NCI-H2081 (cell line): ENCODE data around the gene ZNF496.
"Not testable (repeated sequence)": the region's sequence is repeated elsewhere in the genome, so short reads cannot be mapped to it uniquely, and the experiment has no call there.

Source experiments
- DNase-seq, 2 experiments: peaks; one replicate each; lab custom pipeline; 2025; lab: John Stamatoyannopoulos, UW

ZNF496 gene

DNA sequence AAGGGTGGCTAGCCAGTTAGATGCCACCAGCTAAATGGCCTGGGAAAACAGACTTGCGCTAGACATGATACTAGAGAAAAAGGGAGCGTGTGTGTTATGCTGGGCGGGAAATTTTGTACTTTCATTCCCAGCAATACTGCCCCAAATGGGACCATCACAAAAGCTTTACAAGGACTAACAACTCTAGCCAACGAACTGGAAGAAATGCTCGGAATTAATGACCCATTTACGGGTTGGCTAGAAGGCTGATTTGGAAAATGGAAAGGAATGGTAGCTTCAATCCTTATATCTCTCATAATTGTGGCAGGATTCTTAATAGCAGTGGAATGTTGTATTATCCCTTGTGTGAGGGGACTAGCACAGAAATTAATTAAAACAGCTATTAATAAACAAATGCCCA, 27.9 kb upstream of the ZNF496 start:
- no peak for DNase-seq

DNA sequence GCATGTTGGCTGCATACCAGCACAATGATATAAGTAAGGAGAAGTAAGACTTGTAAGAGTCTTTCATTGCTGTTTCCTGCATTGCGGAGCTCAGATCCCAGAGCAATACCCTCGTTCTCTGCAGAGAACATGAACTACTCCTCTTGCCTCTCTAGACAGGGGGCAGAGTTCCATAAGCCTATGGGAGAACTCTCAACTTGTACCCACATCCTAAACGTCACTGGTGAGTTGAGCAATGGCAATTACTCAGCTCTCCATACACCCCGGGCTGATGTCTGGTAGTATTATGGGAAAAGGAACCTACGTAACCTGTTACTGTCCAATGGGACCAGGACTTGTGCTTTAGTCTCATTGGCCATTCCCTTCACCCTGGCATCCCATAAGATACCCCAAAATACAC, 27.3 kb upstream of the ZNF496 start:
- DNase-seq, result no peak

DNA sequence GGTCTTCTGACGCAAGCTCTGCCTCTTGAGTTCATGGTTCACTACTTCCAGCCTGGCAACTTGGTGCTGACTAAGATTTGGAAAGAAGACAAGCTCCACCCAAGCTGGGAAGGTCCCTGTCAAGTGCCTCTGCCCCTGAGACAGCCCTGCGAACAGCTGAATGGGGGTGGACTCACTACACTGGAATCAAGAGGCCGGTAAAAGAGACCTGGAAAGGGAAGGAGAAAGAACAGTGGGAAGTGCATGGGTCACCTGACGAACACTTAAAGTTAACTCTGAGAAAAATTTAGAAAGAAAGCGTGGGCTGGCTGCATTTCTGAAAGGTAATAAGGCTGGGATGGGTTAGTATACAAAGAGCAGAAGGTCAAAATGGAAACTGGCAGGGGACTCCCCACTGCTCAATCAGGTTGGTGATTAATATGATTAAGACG, 26.1 kb upstream of the ZNF496 start:
- no peak for DNase-seq

DNA sequence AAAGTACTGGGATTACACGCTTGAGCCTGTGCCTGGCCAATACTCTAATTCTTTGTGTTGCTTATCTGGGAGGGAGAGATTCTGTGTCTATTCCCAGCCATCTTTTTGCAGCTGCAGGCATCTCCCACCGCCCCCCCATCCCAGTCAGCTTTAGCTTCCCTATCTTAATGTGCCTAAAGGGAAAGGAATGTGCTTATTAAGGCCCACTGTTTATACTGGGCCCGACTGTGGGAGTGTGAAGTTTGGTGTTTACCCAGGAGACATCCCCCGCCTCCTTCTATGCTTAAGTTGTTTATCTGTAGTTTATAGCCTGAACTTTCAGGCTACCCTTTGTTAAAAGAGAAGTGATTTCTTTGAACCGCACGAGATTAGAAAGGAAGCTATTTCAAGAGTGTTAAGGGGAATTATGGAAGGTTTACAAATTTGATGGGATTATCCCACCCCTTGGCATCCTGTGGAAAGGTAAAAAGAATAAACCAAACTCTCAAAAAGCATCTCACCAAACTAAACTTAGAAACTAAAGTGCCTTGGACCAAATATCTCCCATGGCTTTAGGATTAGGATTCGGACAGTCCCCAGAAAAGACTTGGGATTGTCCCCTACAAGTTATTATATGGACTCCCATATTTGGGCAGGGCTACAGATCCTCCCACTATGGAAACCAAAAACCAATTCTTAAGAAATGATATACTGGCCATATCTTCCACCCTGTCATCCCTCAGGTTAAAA, 25.5 kb upstream of the ZNF496 start:
- no peak for DNase-seq

DNA sequence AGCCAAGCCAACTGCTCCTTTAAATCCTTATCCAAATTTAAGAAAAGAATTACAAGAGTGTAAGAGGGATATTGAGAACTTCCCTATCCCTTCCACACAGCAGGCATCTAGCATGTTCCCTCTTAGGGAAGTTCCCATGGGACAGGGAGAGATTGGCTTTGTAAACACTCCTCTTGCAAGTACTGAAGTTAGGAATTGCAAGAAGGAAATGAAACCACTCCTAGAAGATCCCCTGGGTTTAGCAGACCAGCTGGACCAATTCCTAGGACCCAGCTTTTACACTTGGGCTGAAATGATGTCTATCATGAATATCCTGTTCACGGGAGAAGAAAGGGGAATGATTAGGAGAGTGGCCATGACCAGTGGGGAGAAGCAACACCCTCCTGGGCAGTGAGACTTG, 23.5 kb upstream of the ZNF496 start:
- not testable (repeated sequence) for DNase-seq

DNA sequence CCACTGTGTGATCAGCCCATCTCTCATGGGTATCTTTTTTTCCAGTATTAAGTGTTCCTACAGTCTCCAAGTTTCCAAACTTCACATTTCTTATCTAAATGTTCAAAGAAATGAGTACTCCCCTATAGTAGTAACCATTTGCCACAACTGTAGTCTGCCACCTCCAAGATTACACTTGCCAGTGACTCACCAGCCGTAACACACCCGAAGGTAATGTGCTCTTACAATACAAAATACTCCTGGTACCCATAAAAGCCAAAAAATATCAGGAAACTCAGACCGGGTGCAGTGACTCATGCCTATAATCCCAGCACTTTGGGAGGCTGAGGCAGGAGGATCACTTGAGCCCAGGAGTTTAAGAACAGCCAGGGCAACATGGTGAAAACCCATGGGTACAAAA, 20.5 kb upstream of the ZNF496 start:
- no peak for DNase-seq

DNA sequence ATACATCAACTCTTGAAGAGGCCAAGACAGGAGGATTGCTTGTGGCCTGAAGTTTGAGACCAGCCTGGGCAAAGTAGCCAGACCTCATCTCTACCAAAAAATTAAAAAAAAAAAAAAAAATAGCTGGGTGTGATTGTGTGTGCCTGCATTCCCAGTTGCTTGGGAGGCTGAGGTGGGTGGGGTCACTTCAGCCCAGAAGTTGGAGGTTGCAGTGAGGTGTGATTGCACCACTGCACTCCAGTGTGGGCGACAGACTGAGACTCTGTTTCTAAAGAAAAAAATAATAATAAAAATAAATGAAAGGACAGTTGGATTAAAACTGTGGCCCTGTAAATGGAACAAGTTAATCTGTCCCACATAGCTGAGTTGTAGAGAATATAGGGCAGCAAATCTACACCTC, 18.9 kb upstream of the ZNF496 start:
- DNase-seq, result no peak

DNA sequence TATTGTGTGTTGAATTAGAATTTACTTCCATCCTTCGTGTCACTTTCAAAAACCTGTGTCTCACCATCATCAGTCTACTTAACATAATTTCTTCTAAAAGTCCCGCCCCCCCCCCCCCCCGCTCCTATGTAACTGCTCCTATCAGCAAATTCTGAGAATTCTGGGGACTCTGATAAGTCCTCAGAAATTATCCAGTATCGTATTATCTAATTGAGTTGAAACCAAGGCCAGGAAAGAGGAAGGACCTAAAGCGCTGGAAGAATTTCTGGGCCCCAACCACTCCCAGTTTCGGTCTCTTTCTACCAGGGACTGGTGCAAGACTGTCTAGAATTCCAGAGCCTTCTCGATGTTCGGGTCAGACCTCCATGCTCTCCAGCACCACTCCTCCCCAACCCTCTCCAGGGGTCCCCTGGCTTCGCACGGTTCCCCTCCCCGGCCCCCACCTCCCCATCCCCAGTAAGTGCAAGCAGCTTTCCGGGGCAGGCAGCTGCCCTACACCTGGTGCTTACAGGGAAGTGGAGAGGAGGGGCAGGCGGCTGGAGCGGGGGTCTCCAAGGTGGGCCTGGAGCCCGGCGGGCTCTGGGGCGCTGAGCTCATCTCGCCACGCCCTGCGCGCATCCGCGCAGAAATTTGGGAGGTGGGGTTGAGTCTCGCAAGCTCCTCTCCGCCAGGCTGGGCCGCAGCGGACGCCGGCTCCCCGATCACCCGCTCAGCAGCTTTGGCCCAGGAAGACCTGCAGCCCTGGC, 16.0 kb upstream of the ZNF496 start:
- DNase-seq, result no peak

DNA sequence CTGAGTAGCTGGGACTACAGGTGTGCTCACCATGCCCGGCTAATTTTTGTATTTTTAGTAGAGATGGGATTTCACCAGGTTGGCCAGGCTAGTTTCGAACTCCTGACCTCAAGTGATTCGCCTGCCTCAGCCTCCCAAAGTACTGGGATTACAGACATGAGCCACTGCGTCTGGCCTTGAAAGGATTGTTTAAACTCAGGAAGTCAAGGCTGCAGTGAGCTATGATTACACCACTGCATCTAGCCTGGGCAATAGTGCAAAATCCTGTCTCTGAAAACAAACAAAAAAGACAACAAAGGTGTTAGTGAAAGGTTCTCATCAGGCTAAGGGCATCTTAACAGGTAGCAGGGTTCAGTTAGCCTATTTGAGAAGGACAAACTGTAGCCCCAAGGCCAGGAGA, 14.2 kb upstream of the ZNF496 start:
- no peak for DNase-seq

DNA sequence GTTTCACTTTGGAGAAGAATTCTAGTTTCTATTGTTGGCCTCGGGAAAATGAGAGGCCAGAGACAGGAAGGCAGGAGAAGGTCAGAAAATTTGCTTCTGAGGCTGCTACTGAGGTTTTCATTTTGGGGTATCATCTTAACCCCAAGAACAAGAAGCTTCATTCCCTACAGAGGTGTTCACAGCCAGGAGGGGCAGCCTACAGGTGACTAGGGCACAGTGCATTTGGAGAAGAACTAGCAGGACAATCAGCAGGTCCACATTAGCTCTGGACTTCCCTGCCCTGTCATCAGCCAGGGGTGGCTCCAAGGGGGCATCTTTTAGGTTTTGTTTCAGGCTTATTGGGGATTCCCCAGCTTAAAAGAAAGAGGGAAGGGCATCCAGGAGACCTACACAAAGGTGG, 12.1 kb upstream of the ZNF496 start:
- DNase-seq, result no peak

DNA sequence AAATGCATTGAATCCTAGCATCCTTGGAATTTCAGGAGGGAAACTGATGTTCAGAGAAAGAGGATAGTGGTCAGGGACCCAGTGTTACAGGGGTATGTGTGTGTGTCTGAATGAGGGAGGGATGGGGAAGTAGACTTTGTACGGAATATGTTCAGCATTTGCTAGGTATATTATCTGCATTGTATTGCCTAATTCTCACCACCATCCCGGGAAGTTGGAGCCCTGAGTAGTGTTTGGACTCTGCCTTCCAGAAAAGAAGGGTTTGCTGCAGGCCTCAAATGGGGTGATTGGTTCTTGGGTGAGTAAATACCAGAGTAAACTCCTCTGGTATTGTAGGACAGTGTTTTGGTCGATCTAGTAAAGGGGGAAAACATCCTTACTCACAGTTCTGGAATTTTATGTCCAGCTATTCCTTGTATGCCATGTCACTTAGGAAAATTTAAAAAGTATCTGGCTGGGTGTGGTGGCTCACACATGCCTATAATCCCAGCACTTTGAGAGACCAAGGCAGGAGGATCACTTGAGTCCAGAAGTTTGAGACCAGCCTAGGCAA, 7.1 kb upstream of the ZNF496 start:
- DNase-seq, result no peak

DNA sequence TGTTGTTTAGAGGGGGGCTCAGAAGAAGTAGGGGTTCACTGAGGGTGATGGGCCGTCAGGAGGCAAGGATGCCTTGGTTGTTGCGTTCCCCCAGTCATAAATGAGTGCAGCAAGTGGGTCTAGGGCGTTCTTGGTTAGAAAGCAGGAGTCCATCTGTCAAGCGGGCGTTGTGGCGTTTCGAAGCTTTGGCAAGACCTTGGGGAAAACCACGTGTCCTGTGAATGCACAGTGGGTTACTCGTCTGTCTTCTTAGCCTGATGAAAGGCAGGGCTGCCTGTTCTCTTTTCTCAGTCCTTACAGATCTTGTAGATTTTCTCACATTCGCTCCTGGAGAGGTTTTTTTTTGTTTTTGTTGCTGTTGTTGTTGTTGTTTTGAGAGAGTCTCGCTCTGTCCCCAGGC, 6.3 kb upstream of the ZNF496 start:
- no peak for DNase-seq

DNA sequence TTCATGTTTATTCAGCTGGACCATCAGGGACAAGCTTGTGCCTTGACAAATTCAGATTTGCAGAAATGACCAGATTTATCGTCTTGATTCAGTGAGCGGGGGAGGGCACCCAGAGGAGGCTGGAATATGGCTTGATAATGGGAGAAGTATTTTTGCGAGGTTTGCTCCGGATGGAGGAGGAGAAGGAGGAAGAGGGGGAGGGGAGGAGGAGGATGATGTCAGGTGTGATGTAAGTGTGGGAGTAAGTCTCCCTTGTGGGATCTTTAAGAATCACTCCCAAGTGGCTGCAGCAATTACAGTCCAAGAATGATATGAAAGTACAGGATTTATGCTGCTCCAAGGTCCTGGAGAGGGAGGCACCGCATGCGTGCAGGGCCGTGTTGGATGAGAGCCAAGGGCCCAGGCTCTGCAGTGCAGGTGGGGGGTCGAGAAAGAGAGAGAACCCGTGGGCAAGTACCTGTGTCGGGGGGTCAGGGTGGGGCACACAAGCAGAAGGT, 5.6 kb upstream of the ZNF496 start:
- no peak for DNase-seq

DNA sequence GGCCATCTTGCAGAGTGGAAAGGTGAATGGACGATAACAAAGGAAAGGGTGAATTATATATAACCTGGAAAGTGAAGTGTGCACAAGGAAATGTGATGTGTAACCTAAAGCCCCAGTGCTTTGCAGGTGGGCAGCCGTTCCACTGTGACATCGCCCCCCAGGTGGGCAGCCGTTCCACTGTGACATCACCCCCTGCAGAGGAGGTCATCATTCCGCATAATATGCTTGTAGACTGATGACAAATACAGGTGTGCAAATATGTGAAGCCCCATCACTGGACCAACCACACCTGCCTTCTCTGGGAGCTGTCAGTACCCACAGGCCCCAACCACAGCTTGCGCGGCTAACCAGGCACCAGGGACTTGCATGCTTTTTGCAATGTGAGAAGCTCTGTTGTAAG, 4.7 kb upstream of the ZNF496 start:
- peak; percentile 79 to 90 for DNase-seq

DNA sequence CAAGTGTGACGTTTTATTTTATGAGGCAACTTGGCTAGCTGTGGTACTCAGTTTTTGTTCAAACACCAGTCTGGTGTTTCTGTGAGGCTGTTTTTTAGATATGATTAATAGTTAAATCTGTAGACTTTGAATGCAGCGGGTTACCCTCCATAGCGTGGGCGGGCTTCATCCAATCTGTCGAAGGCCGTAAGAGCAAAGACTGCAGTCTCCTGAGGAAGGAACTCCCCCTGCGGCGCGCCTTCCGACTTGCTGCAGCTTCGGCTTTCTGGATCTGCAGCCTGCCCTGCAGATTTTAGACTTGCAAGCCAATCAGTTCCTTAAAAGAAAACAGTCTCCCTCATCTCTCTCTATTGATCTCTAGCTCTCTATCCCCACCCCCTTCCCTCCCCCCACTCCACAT, 4.2 kb upstream of the ZNF496 start:
- peak in 1 of 2 experiments; percentile 67 for DNase-seq

DNA sequence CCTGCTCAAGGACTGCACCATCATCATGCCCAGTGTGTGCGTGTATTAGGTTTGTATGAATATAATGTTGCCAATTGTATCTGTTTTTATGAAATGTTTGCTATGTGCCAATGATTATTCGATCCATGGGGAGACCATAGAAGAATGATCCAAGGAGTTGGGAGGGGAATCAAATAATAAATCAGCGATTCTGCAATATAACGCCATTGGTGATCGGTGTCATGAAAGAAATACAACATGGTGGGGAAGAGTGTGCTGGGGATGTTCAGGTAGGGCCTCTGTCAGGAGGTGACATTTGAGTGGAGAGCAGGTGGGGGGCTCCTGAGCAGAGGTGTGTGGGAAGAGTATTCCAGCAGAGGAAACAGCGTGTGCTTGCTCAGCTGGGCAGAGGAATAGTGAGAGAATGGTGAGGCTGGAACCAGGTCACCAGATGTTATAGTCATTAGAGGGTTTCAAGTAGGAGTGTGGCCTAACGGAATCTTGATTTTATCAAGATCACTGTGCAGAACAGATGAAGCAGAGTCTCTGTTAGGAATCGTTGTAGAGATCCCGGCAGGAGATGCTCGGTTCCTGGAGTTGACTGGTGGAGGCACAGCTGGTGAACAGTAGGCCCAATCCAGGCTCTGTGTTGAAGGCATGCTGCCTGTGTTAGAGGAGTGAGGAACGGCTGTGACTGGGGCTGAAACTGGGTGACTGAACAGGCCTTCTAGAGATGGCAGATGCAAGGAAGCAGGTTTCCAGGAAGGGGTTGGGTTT, 2.9 kb upstream of the ZNF496 start:
- DNase-seq, result no peak

DNA sequence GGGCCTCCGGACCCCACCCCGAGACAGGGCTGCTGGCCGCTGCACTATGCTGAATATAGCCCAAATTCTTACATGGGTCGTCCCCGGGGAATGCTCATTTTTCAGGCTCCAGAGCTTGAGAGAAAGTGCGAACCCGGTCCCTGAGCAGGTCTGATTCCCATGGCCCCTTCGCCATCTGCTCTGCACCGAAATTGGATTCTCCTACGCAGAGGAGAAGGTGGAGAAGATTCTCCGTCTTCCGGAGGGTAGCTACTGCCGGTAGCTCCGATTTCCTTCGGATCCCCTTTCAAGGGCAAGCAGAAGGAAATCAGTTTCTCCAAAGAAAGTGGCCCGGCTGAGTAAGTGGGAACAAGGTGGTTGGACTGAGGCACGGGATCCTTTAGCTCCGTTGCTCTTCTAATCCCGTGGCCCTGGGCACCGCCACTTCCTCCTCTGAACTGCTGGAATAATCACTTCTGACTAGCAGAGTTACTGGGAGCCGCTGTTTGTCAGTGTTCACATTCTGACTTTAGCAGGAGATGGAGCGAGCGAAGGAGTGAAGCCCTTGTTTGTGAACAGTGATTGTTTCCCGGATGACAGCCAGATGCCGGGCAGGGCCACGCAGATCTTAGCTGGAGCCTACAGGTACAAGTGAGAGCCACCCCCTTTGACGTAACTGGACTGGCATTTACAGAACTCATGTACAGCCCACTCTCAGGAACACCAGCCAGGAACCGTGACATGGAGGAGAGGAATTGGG, 1.1 kb upstream of the ZNF496 start:
- DNase-seq, result peak; percentile 53 to 76

DNA sequence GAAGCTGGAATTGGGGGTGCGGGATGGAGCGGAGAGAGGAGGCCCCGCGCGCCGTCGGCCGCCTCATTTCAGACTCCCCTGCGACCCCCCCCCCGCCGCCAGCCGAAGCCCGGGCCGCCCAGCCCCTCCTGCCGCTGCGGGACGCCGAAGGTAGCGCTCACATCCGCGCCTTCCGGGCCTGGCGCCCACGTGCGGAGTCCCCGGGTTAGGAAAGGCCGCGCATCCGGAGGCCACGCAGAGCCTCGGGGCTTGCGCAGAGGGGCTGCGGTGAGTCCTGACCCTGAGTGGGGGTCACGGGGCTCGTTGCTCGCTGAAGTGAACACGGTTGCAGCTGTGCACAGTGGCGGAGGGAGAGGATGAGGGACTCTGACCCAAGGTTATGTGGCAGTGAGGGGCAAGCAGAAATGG, 552 bp upstream of the ZNF496 start:
- DNase-seq, result peak; percentile 62 to 76

DNA sequence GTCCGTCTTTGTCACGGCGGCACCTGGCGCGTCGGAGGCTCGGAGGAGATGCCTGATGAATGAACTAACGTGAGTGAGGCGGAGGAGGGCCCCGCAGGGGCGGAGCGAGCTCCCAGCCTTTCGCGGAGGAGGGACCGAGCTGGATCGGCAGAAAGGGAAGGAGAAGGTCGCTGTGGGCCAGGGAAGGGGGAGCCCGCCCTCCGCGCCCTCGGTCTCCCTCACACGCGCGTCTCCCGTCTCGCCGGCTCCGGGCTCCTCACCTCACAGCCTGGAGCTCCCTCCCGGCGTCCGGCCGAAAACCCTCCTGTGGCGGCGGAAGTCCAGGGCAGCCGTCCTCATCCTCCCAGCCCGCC, 519 bp downstream of the ZNF496 start:
- peak; percentile 76 to 86 for DNase-seq

DNA sequence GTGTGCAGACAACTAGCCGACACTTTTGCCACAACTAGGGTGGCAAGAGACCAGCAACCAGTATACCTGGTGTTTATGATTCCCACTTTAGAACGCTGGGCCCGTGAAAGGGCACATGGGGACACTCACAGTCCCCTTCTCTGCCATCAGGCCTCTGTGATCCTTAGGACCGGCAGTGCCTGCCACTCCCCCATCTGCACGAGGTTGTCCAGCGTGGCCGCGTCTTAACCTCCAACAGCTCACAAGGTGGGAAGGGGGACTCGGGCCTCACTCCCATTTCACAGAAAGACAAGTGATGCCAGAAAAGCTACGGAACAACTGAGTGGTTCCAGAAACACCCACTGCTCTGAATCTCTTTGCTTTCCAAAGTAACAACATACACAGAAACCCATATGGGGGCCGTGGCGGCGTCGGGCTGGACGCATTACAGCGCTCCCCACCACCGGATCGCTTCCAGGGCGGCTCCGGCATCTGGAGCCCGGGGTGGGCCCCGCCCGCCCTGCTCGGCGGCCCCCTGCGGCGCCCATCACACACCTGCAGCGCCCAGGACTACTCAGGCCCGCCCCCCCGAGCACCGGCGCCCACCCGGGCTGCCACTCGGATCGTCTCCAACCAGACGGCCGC, 1.0 kb downstream of the ZNF496 start:
- no peak for DNase-seq

DNA sequence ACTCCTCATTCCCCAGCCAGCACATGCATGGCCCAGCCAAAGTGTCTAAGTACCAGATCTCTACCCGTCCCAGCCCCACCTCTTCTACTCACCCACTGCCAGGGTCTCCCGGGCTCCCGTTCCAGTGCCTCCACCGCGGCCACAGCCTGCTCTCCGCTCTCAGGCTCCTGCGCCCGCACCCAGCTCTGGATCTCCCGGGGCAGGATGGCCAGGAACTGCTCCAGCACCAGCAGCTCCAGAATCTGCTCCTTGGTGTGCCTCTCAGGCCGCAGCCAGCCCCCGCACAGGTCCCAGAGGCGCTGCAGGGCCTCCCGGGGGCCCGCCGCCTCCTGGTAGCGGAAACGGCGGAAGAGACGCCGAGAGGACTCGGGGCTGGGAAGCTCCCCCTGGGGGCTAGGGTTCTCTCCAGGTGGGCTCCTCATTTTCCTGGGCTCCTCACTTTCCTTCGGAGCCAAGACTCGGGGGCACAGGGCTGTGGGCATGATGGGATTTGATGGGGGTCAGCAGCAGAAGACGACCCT, 2.5 kb downstream of the ZNF496 start:
- DNase-seq, result no peak
